ENCODE measurements around the gene C7orf25.

Gene C7orf25

DNA sequence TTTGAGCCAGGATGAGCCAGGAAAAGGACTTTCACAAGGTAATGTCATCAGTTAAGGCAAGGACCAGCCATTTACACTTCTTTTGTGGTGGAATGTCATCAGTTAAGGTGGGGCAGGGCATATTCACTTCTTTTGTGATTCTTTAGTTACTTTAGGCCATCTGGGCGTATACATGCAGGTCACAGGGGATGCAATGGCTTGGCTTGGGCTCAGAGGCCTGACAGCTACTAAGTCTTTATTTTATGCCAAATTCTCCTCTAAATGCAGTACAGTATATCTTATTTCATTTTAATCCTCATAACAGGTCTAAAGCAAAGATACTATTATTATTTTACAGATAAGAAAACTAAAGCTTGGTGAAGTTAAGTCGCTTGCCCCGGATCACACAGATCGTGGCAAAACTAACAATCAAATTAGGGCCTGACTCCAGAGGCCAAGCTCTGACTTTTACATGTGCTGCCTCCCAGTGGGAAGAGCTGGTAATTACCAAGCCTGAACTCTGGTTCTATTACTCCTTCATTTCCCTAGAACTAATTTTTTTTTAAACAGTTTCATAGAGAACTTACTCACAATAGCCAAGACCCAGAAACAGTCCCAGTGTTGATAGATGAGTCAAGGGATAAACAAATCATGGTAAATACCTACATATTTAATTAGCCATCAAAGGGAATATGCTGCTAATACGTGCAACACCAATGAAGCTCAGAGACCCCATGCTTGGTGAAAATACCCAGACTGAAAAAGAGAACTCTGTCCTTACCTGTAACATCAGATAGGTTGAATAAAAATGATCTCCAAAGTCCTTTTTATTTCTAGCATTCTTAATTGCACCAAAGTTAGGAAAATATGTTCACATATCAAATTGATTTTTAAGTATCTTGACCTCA is 35.4 kb downstream of the C7orf25 start:
- DNase-seq, result peak; percentile 61

DNA sequence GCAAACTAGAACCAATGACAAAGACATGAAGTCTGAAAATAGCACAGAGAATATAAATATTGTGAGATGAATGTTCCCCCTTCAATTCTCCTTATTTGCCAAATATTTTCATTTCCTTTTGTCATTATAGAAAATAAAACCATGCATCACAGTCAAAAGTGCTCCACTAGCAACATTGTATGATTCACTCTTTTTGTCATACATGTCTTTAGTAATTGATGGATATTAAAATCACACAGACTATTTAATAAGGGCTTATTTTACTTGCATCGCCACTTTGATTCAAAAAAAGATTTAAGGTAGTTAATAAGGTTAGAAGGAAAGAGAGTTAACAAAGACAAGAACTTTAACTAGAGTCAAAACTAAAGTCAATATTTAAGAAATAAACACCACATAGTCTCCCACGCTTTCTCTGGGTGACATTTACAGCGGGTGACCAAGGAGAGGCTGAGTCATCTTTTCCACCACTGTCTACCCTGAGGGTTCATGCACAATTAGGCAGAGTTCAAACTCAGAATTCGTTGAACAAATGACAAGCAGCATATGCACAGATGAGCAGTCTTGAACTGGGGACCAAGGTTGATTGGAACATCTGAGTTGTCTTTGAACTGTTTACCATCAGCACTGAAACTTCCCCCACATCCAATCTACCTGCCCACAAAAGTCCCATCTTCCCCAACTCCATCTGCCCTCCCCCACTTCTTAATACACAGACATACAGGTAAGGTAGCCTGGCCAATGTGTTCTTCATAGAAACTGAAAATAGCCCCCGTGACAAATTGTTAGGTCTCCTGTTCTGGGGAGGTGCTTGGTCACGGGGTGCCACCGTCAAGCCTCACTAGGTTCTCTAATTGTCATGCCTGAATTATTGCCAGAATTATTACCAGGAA is 42.5 kb downstream of the C7orf25 start:
- no peak for DNase-seq

DNA sequence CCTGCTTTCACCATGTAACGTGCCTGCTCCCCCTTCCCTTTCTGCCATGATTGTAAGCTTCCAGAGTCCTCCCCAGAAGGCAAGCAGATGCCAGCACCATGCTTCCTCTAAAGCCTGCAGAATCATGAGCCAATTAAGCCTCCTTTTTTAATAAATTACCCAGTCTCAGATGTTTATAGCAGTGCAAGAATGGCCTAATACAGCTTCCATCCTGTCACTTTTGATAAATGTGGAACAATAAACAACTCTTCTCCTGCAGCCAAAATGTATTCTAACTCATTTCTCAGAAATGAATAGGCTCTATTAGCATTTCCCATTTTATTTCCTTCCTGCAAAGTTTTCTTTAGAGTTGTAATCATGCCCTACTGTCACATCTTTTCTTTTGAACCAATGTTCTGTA is 43.4 kb downstream of the C7orf25 start:
- no peak for DNase-seq

All from fibroblast of upper back skin (primary cell).